Astrocyte (in vitro differentiated cells and primary cell): ENCODE measurements around the gene TUBA8. TPM values are rescaled to one million over a fixed set of nuclear protein-coding genes. Genes with fewer than 3 reads are reported as not detected.
"Not testable (repeated sequence)": the region's sequence is repeated elsewhere in the genome, so short reads cannot be mapped to it uniquely, and the experiment has no call there.

Experiments
- DNase-seq: peaks from one replicate; pipeline ENCODE4 v3.0.0-alpha.2; 2010; ENCODE audit warnings: low read depth
- FAIRE-seq: peaks from 2 replicates; lab custom pipeline; 2011; peaks lifted over from hg19 to GRCh38; lab: Jason Lieb, UNC
- H2AFZ ChIP-seq: 2 replicates; pipeline ENCODE4 v1.6.0; 2012; ENCODE audit warnings: low read depth, low read length, inconsistent platforms
- H3K27ac ChIP-seq: 2 replicates; pipeline ENCODE4 v1.5.1; 2011; ENCODE audit warnings: low read depth, low read length, inconsistent platforms
- H3K27me3 ChIP-seq: 2 replicates; pipeline ENCODE4 v1.6.0; 2011; ENCODE audit warnings: low read length, inconsistent platforms; ENCODE audit not compliant: insufficient read depth
- H3K36me3 ChIP-seq: 2 replicates; pipeline ENCODE4 v1.5.1; 2011; ENCODE audit warnings: low read length, inconsistent platforms; ENCODE audit not compliant: insufficient read depth
- H3K4me1 ChIP-seq: 2 replicates; pipeline ENCODE4 v1.5.1; 2011; ENCODE audit warnings: low read length, inconsistent platforms; ENCODE audit not compliant: insufficient read depth
- H3K4me2 ChIP-seq: 2 replicates; pipeline ENCODE4 v1.6.0; 2012; ENCODE audit warnings: low read length, inconsistent platforms
- H3K4me3 ChIP-seq: 2 replicates; pipeline ENCODE4 v1.5.1; 2011; ENCODE audit warnings: low read depth, mild to moderate bottlenecking, low read length, inconsistent platforms; ENCODE audit not compliant: insufficient read depth
- H3K79me2 ChIP-seq: 2 replicates; pipeline ENCODE4 v1.6.0; 2012; ENCODE audit warnings: mild to moderate bottlenecking, low read length, inconsistent platforms; ENCODE audit not compliant: insufficient read depth
- H3K9ac ChIP-seq: 2 replicates; pipeline ENCODE4 v1.6.0; 2012; ENCODE audit warnings: mild to moderate bottlenecking, low read length, inconsistent platforms
- H3K9me3 ChIP-seq: 2 replicates; pipeline ENCODE4 v1.5.1; 2012; ENCODE audit warnings: low read depth, mild to moderate bottlenecking, low read length, inconsistent platforms; ENCODE audit not compliant: insufficient read depth
- H4K20me1 ChIP-seq: 2 replicates; pipeline ENCODE4 v1.6.0; 2012; ENCODE audit warnings: low read length, inconsistent platforms; ENCODE audit not compliant: insufficient read depth
- H3K27ac Mint-ChIP-seq: one replicate; pipeline ENCODE4 v1.8.0; 2021; ENCODE audit warnings: mild to moderate bottlenecking, mixed read lengths; ENCODE audit not compliant: unreplicated experiment
- H3K27me3 Mint-ChIP-seq: one replicate; pipeline ENCODE4 v1.8.0; 2021; ENCODE audit warnings: low read depth, mixed read lengths; ENCODE audit not compliant: unreplicated experiment
- H3K36me3 Mint-ChIP-seq: one replicate; pipeline ENCODE4 v1.8.0; 2021; ENCODE audit warnings: low read depth, mixed read lengths; ENCODE audit not compliant: unreplicated experiment
- H3K4me1 Mint-ChIP-seq: one replicate; pipeline ENCODE4 v1.8.0; 2021; ENCODE audit warnings: low read depth, mixed read lengths; ENCODE audit not compliant: unreplicated experiment
- H3K4me3 Mint-ChIP-seq: one replicate; pipeline ENCODE4 v1.8.0; 2021; ENCODE audit warnings: mild to moderate bottlenecking, moderate library complexity, mixed read lengths; ENCODE audit not compliant: unreplicated experiment
- H3K9me3 Mint-ChIP-seq: one replicate; pipeline ENCODE4 v1.8.0; 2021; ENCODE audit warnings: mild to moderate bottlenecking, mixed read lengths; ENCODE audit not compliant: unreplicated experiment
- EZH2 ChIP-seq: IDR thresholded peaks from 2 replicates; pipeline ENCODE4 v1.6.1; 2012; ENCODE audit warnings: mild to moderate bottlenecking, low read length, inconsistent platforms; ENCODE audit not compliant: insufficient read depth
- total RNA-seq: library from RNA; stranded (reverse); gene quantifications from 2 replicates; pipeline ENCODE4 v1.2.1, GENCODE V29; 2021
- TF ChIP-seq, protein P1 (sequence below): IDR thresholded peaks from 2 replicates; pipeline ENCODE4 v1.5.1; 2011; ENCODE audit warnings: low read depth, mild to moderate bottlenecking, inconsistent platforms, low read length, moderate library complexity; ENCODE audit not compliant: insufficient read depth

TUBA8 gene
- total RNA-seq, 1 donor from 2014 or later = 0.79 TPM

DNA sequence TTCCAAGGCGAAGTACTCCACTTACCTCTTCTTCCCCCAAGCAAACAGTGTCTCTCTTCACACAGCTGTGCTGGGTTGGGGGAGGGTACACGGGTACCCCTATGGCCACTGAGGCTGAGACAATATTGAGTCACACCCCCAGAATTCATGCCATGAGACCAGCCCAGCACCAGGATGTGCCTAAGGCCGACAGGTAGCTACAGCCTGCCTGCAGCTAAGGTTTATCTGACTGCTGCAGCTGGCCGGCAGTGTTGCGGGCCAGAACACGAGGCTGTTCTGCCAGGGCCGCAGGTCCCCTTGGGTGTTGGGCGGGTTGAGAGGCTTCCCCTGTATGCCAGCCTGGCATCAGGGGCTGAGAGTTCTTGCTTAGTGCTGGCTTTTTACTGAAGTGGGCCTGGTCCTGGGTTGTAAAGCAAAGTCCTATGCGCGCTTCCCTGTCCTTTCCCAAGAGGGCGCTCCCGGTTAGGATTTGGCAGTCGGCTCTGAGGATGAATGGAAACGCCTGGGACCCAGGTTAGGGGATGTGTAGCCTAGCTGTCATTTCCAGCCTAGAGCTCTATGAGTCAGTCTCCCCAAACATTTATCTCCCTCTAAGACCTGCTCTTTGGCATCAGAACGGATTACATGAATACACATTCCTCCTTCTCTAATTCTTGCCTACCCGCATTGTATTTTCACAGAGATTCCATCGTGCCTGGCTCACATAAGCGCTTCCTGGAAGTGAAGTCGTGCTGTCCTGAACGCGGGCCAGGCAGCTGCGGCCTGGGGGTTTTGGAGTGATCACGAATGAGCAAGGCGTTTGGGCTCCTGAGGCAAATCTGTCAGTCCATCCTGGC, 46.5 kb downstream of the TUBA8 start:
- H3K4me2 ChIP-seq = peak overlapping the region; percentile 64
- no peaks in the 10 kb centered on the region for H3K79me2 ChIP-seq
- peak; percentile 73 for FAIRE-seq
- DNase-seq = peak; percentile 100
- H3K9ac ChIP-seq = peak overlapping the region; percentile 63
- H3K27ac ChIP-seq = peak overlapping the region; percentile 74
- H3K27ac Mint-ChIP-seq = peak overlapping the region; percentile 85
- no peaks in the 10 kb centered on the region for H3K36me3 ChIP-seq
- H3K4me1 ChIP-seq = peaks cover 24% of the 10 kb centered on the region
- peaks cover 37% of the 10 kb centered on the region for H3K4me1 Mint-ChIP-seq
- H3K9me3 Mint-ChIP-seq = peaks cover 9% of the 10 kb centered on the region
- H3K9me3 ChIP-seq = no peaks in the 10 kb centered on the region
- H3K36me3 Mint-ChIP-seq = peaks cover 15% of the 10 kb centered on the region
- H2AFZ ChIP-seq = peak overlapping the region; percentile 14
- no peaks in the 10 kb centered on the region for H3K27me3 ChIP-seq
- H3K27me3 Mint-ChIP-seq = no peaks in the 10 kb centered on the region
- H3K4me3 ChIP-seq = no peak overlapping the region
- H3K4me3 Mint-ChIP-seq = no peak overlapping the region
- TF ChIP-seq EZH2 = no peak
- TF ChIP-seq, protein P1, sequence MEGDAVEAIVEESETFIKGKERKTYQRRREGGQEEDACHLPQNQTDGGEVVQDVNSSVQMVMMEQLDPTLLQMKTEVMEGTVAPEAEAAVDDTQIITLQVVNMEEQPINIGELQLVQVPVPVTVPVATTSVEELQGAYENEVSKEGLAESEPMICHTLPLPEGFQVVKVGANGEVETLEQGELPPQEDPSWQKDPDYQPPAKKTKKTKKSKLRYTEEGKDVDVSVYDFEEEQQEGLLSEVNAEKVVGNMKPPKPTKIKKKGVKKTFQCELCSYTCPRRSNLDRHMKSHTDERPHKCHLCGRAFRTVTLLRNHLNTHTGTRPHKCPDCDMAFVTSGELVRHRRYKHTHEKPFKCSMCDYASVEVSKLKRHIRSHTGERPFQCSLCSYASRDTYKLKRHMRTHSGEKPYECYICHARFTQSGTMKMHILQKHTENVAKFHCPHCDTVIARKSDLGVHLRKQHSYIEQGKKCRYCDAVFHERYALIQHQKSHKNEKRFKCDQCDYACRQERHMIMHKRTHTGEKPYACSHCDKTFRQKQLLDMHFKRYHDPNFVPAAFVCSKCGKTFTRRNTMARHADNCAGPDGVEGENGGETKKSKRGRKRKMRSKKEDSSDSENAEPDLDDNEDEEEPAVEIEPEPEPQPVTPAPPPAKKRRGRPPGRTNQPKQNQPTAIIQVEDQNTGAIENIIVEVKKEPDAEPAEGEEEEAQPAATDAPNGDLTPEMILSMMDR = peak; percentile 92
- H4K20me1 ChIP-seq = no peaks in the 10 kb centered on the region

DNA sequence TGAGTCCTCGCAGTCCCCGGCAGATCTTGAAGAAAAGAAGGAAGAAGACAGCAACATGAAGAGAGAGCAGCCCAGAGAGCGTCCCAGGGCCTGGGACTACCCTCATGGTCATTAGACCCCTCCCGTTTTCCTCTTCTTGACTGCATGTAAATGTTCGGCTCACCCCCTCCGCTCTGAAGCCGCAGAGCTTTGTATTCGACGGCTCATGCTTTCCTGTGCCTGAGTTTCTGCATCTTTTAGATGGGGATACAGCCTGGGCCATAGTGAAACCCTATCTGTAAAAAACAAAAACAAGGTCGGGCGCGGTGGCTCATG, 47.1 kb downstream of the TUBA8 start:
- H2AFZ ChIP-seq = peak overlapping the region; percentile 14

DNA sequence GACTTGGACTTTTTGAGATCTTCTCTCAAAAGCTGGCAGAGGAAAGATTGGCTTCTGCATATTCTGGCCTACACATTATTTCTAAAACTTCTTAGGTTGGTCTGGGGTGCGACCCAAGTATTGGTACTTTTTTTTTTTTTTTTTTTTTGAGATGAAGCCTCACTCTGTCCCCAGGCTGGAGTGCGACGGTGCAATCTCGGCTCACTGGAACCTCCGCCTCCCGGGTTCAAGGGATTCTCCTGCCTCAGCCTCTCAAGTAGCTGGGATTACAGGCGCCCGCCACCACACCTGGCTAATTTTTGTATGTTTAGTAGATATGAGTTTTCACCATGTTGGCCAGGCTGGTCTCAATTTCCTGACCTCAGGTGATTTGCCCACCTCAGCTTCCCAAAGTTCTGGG, 50.0 kb downstream of the TUBA8 start:
- H3K36me3 ChIP-seq, FAIRE-seq: not testable (repeated sequence)

More for the DNA sequence above, 47.1 kb downstream of the TUBA8 start:
- Histone ChIP-seq H3K4me1 (peaks cover 24% of the 10 kb centered on the region), H3K4me3 (no peak overlapping the region), H3K9ac (peak overlapping the region; percentile 42), H3K27me3 (no peaks in the 10 kb centered on the region), H3K79me2 (no peaks in the 10 kb centered on the region), H3K36me3 (no peaks in the 10 kb centered on the region), H3K27ac (peak overlapping the region; percentile 74), H4K20me1 (no peaks in the 10 kb centered on the region), H3K9me3 (no peaks in the 10 kb centered on the region), H3K4me2 (peak overlapping the region; percentile 64)
- Mint-ChIP-seq H3K36me3 (peaks cover 10% of the 10 kb centered on the region), H3K27me3 (no peaks in the 10 kb centered on the region), H3K27ac (peak overlapping the region; percentile 85), H3K9me3 (peaks cover 7% of the 10 kb centered on the region), H3K4me3 (no peak overlapping the region), H3K4me1 (peaks cover 35% of the 10 kb centered on the region)
- DNase-seq (no peak), FAIRE-seq (no peak)
- TF ChIP-seq, protein P1 = no peak
- no peak for TF ChIP-seq EZH2

DNA sequence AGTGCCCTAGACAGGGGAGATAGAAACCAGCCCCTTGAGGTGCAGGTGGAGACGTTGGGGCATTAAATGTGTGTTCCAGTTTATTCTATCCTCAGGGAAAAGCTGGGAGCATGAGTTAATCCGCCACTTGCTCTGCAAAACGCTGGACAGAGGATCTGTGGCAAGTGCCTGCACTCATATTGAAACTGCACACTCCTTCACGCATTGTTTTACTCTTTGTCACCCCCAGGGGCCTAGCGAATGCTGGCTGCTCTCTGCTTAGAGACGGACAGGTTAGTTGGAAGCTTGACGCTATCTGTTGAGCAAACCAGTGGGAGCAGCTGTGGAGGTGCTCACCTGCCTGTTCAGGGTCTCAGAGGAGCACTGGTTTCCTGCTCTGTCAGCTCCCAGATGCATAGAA, 53.2 kb downstream of the TUBA8 start:
- FAIRE-seq, H2AFZ ChIP-seq, H3K27me3 ChIP-seq, H3K4me3 ChIP-seq, H3K9ac ChIP-seq, H3K9me3 ChIP-seq, H3K79me2 ChIP-seq, H3K36me3 ChIP-seq, H3K4me1 ChIP-seq, H3K27me3 Mint-ChIP-seq, H3K4me1 Mint-ChIP-seq, H3K4me3 Mint-ChIP-seq, H3K27ac ChIP-seq, H3K27ac Mint-ChIP-seq, H3K9me3 Mint-ChIP-seq, H4K20me1 ChIP-seq, H3K4me2 ChIP-seq: not testable (repeated sequence)
- H3K36me3 Mint-ChIP-seq = peaks cover 20% of the 10 kb centered on the region
- DNase-seq = peak; percentile 14

More for the DNA sequence above, 50.0 kb downstream of the TUBA8 start:
- H3K27ac ChIP-seq, H4K20me1 ChIP-seq, H3K4me3 ChIP-seq, H3K27ac Mint-ChIP-seq, H3K4me3 Mint-ChIP-seq, H3K9ac ChIP-seq, H2AFZ ChIP-seq, H3K9me3 Mint-ChIP-seq, H3K79me2 ChIP-seq, H3K27me3 ChIP-seq, DNase-seq, H3K9me3 ChIP-seq, H3K27me3 Mint-ChIP-seq, H3K4me2 ChIP-seq: not testable (repeated sequence)
- Mint-ChIP-seq H3K36me3 (peaks cover 15% of the 10 kb centered on the region), H3K4me1 (peaks cover 28% of the 10 kb centered on the region)
- H3K4me1 ChIP-seq = peaks cover 24% of the 10 kb centered on the region
